ENCODE data around the gene BHLHE41. TPM values are rescaled to one million over a fixed set of nuclear protein-coding genes. Genes with fewer than 3 reads are reported as not detected.

BHLHE41 gene
- total and polyA plus RNA-seq, 2 donors from 2014 or later = 2.2 to 34.3 TPM

DNA sequence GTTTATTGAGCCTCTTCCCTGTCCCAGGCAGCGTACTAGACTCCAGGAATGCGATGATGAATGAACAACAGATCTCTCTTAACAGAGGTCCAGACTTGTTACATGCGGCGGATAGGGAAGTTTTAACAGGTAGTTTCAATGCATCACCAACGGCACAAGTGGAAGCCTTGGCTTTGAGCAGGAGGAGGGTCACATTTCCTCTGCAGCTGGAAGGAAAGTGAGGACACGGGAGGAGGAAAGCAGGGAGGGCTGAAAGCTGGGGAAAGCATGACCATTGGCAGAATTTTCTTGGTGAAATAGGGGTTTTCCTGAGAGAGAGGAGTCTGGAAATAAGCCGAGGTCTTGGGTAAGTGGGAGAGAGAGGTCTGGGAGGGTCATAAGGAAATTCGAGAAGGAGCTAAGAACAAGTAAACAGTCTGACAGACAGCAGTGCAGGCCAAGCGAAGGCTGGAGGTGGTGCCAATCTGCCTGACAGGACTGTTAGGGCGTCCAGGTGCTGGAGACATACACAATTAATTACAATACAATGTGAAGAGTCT, 15.4 kb downstream of the BHLHE41 start:
- peak in 4 of 5 donors; percentile 60 to 80 (median 67) for DNase-seq
- TF ChIP-seq, protein P1, sequence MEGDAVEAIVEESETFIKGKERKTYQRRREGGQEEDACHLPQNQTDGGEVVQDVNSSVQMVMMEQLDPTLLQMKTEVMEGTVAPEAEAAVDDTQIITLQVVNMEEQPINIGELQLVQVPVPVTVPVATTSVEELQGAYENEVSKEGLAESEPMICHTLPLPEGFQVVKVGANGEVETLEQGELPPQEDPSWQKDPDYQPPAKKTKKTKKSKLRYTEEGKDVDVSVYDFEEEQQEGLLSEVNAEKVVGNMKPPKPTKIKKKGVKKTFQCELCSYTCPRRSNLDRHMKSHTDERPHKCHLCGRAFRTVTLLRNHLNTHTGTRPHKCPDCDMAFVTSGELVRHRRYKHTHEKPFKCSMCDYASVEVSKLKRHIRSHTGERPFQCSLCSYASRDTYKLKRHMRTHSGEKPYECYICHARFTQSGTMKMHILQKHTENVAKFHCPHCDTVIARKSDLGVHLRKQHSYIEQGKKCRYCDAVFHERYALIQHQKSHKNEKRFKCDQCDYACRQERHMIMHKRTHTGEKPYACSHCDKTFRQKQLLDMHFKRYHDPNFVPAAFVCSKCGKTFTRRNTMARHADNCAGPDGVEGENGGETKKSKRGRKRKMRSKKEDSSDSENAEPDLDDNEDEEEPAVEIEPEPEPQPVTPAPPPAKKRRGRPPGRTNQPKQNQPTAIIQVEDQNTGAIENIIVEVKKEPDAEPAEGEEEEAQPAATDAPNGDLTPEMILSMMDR (IDR thresholded peaks at IDR 0.05; ENCODE audit: borderline replicate concordance, extremely low read depth, insufficient read depth) = no peak
- Histone ChIP-seq H3K9ac (ENCODE audit: low read length in 3 of 3) (no peak overlapping the region), H3K36me3 (ENCODE audit: control insufficient read depth in 2 of 3, insufficient read depth in 3 of 3, low read length in 3 of 3) (no peaks in the 10 kb centered on the region), H3K4me3 (ENCODE audit: low read length in 3 of 3) (no peak overlapping the region), H3K4me1 (ENCODE audit: control insufficient read depth in 2 of 3, insufficient read depth in 2 of 3, low read depth in 1 of 3, low read length in 3 of 3) (peaks cover 0 to 8% (median 4%) of the 10 kb centered on the region in 3 donors), H3K27me3 (ENCODE audit: control insufficient read depth, insufficient read depth, low read length) (no peaks in the 10 kb centered on the region), H3K27ac (ENCODE audit: low read depth in 2 of 2, low read length in 2 of 2) (no peak overlapping the region), H3K9me3 (ENCODE audit: control insufficient read depth in 2 of 3, insufficient read depth in 1 of 3, low read length in 3 of 3) (no peaks in the 10 kb centered on the region)
- FAIRE-seq = no peak
- intact Hi-C loops (cut with DNase I) = no loop called here

DNA sequence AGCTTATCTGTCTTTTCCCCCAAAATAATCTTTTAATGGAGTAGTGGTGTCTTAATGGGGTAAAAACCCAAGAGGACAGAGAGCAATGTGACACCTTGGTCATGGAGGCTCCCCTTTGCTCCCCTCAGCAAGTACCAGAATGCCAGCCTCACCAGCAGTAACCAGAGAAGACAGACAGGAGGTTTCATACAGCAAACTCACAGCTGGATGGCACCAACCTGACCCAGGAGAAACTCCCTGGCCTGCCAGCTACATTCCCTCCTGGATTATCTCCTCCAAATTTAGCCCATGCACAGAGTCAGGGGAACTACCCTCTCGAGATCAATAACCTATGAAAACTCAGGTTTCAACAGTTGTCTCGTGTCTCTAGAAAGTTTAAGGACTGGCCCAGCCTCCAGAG, 15.9 kb downstream of the BHLHE41 start:
- no peak for FAIRE-seq
- Histone ChIP-seq H3K4me3 (ENCODE audit: low read length in 3 of 3) (no peak overlapping the region), H3K9ac (ENCODE audit: low read length in 3 of 3) (no peak overlapping the region), H3K27ac (ENCODE audit: low read depth in 2 of 2, low read length in 2 of 2) (no peak overlapping the region), H3K36me3 (ENCODE audit: control insufficient read depth in 2 of 3, insufficient read depth in 3 of 3, low read length in 3 of 3) (no peaks in the 10 kb centered on the region), H3K4me1 (ENCODE audit: control insufficient read depth in 2 of 3, insufficient read depth in 2 of 3, low read depth in 1 of 3, low read length in 3 of 3) (peaks cover 0 to 8% (median 4%) of the 10 kb centered on the region in 3 donors), H3K27me3 (ENCODE audit: control insufficient read depth, insufficient read depth, low read length) (no peaks in the 10 kb centered on the region), H3K9me3 (ENCODE audit: control insufficient read depth in 2 of 3, insufficient read depth in 1 of 3, low read length in 3 of 3) (no peaks in the 10 kb centered on the region)
- TF ChIP-seq, protein P1 (IDR thresholded peaks at IDR 0.05; ENCODE audit: borderline replicate concordance, extremely low read depth, insufficient read depth) = no peak
- no peak for DNase-seq
- intact Hi-C loops (cut with DNase I) = no loop called here

DNA sequence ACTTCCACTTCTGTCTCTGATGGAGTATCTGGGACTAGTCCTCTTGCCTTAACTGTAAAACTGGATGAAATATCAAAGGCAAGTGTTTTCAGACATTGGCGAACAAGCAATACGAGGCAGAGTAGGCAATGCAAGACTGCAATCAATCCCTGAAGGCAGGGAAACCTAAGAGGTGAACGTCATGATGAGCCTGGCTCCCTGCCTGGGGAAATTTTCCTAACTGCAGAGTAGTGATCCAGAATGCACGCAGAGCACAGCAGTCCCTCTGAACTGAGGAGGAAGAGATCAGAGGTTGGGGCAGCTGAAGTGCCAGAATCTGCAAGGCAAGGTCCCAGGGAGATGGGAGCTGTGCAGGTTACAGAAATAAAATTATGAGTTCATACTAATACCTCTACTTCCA, 18.5 kb downstream of the BHLHE41 start:
- Histone ChIP-seq H3K27ac (ENCODE audit: low read depth in 2 of 2, low read length in 2 of 2) (no peak overlapping the region), H3K9me3 (ENCODE audit: control insufficient read depth in 2 of 3, insufficient read depth in 1 of 3, low read length in 3 of 3) (no peaks in the 10 kb centered on the region), H3K27me3 (ENCODE audit: control insufficient read depth, insufficient read depth, low read length) (no peaks in the 10 kb centered on the region), H3K36me3 (ENCODE audit: control insufficient read depth in 2 of 3, insufficient read depth in 3 of 3, low read length in 3 of 3) (no peaks in the 10 kb centered on the region), H3K4me1 (ENCODE audit: control insufficient read depth in 2 of 3, insufficient read depth in 2 of 3, low read depth in 1 of 3, low read length in 3 of 3) (no peaks in the 10 kb centered on the region), H3K4me3 (ENCODE audit: low read length in 3 of 3) (no peak overlapping the region), H3K9ac (ENCODE audit: low read length in 3 of 3) (no peak overlapping the region)
- intact Hi-C loops (cut with DNase I) = no loop called here
- no peak for DNase-seq
- no peak for FAIRE-seq
- TF ChIP-seq, protein P1 (IDR thresholded peaks at IDR 0.05; ENCODE audit: borderline replicate concordance, extremely low read depth, insufficient read depth) = no peak

DNA sequence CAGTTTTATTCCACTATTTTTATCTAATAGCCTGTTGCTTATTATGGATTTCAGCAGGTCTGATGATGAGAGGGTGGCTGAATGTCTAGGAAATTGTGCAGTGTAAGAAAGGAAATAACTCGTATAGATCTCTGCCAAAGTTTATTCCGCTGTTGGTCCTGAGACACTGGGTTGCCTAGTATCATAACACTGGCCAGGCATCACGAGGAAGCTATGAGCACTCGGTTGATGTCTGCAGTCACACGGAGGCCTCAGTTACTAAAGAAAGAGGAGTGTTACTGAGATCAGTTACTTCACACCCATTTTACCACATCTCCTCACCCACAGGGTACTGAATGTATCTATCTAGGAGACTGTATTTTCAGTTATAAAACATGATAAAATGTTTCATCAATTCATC, 21.9 kb downstream of the BHLHE41 start:
- no peaks in the 10 kb centered on the region for H3K36me3 ChIP-seq (ENCODE audit: control insufficient read depth in 2 of 3, insufficient read depth in 3 of 3, low read length in 3 of 3)
- H3K4me1 ChIP-seq (ENCODE audit: control insufficient read depth in 2 of 3, insufficient read depth in 2 of 3, low read depth in 1 of 3, low read length in 3 of 3) = no peaks in the 10 kb centered on the region
- no peaks in the 10 kb centered on the region for H3K9me3 ChIP-seq (ENCODE audit: control insufficient read depth in 2 of 3, insufficient read depth in 1 of 3, low read length in 3 of 3)
- intact Hi-C loops (cut with DNase I) = no loop called here
- no peak overlapping the region for H3K9ac ChIP-seq (ENCODE audit: low read length in 3 of 3)
- H3K27ac ChIP-seq (ENCODE audit: low read depth in 2 of 2, low read length in 2 of 2) = no peak overlapping the region
- no peak overlapping the region for H3K4me3 ChIP-seq (ENCODE audit: low read length in 3 of 3)
- no peak for DNase-seq
- no peak for FAIRE-seq
- no peaks in the 10 kb centered on the region for H3K27me3 ChIP-seq (ENCODE audit: control insufficient read depth, insufficient read depth, low read length)
- TF ChIP-seq, protein P1 (IDR thresholded peaks at IDR 0.05; ENCODE audit: borderline replicate concordance, extremely low read depth, insufficient read depth) = no peak

Measured in kidney (tissue), 14 donors.